SK-MEL-5 (cell line): Measurements from ENCODE around the gene HELZ2. TPM values are rescaled to one million over a fixed set of nuclear protein-coding genes. Genes with fewer than 3 reads are reported as not detected.
"Not testable (repeated sequence)": the region's sequence is repeated elsewhere in the genome, so short reads cannot be mapped to it uniquely, and the experiment has no call there.

Source experiments
- DNase-seq: peaks from one replicate; pipeline ENCODE4 v3.0.0-alpha.2; 2016; ENCODE audit warnings: low read depth, low spot score
- in situ Hi-C: cut with HindIII; loops from 2 replicates; pipeline ENCODE4 v1.10.0; 2016; ENCODE audit warnings: low sequenced_read_pairs, high pct_unique_total_duplicates, low pct_unique_long_range_greater_than_20kb
- total RNA-seq: library from RNA; depleted of rRNA; stranded (reverse); fragments of >200 nt; shearing (Covaris generic); gene quantifications from 2 replicates; pipeline ENCODE4 v1.2.3, GENCODE V29; 2014

HELZ2 gene
- total RNA-seq, 1 experiment from 2014 or later = 21.7 TPM

DNA sequence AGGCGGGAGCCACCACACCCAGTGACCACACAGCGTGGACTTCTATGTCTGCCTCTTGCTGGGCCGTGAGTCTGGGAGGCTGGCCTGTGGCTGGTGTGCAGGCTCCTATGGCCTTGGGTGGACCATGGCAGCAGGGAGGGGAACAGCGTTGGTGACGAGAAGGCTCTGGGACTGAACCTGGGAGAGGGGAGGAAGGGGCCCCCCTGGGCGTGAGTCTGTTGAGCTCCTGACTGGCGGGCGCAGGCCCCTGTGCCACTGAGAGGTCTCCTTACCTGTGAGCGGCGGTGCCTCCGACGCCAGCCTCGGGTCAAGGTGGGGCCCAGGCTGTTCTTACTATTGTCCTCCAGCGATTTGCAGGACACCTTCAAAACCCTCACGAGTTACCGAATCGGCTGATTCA, 12.8 kb upstream of the HELZ2 start:
- in situ Hi-C loops = no loop called here
- no peak for DNase-seq

DNA sequence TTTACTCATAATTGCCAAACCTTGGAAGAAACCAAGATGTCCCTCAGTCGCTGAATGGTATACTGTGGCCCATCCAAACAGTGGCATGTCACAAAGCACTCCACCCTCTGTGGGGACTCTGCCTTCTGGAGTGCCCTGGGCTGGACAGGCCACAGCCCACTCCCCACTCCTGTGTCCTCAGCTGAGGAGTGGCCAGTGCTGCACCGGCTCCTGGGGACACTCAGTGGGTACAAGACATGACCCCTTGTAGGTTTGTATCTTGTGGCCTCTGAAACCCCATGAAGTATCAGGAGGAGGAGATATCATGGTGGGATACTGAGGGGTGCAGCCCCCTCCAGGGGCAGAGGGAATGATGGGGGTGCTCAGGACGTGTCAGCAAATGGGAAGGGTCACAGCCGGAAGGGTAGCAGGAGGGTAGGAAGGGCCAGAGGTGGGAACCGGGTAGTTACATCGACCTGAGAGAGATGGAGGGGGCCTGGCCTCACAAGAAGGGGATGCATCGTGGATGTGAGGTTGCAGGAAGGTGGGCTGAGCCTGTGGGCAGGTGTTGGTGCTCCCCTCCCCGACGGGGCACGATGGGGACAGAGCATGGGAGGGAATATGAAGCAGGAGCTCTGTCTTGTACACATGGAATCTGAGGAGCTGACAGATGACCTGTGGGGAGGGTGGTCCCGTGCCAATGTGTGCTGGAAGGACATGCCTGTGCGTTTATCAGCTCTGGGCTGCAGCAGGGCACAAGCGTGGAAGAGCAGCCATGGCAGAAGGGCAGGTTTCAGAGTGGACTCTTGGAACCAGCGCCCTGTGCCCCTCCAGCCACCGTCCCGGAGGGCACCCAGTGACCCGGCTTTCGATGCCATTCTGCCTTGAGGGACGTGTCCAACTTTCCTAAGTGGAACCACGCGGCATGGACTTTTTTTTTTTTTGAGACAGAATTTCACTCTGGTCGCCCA, 11.9 kb upstream of the HELZ2 start:
- no peak for DNase-seq
- in situ Hi-C loops = no loop called here

DNA sequence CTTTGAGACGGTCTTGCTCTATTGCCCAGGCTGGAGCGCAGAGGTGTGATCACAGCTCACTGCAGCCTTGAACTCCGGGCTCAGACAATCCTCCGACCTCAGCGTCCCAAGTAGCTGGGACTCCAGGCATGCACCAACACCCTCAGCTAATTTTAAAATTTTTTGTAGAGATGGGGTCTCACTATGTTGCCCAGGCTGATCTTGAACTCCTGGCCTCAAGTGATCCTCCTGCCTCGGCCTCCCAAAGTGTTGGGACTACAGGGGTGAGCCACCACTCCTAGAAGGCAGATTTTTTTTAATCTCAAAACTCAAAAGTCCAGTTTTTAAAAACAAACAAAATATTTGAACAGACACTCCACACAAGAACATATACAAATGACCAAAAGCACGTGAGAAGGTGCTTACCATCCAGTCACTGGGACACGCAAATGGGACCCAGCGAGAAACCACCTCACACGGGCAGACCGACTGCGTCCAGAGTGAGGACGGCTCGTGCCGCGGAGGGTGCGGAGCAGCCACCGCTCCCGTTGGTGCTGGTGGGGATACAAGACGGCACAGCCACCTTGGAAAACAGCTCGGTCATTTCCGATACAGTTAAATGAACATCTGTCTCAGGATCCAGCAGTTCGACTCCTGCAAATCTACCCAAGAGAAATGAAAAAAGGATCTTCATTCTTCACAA, 8.5 kb upstream of the HELZ2 start:
- in situ Hi-C loops = no loop called here
- no peak for DNase-seq

DNA sequence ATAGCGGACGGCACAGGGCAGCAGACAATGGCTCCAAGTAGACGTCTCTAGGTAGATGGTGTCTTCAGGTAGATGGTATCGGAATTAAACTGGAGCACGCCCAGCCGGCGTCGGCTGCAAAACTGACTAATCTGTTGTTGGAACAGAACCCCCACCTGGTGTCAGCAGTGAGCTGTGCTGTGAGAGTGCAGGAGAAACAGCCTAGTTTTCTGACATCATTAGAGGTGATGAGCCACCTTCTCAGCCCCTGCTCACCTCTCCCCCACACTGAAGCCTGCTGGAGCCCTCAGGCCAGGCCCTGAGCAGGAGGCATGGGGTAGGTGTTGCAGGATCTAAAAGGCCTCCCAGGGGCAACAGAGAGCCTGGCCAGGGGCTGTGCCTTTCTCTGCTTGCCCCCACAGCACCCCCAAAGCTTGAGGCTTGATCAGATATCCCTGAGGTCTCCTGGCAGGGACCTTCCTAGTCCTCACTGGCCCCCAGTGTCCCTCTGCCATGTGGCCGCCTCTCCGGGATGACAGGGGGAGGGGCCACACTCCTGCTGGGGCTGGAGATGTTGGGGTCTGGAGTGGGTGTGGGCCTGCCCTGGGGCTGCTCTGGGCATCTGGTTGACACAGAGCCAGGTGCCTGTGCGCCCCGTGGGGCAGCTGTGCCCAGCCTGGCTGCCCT, 6.9 kb upstream of the HELZ2 start:
- peak; percentile 49 for DNase-seq
- in situ Hi-C loops = no loop called here

DNA sequence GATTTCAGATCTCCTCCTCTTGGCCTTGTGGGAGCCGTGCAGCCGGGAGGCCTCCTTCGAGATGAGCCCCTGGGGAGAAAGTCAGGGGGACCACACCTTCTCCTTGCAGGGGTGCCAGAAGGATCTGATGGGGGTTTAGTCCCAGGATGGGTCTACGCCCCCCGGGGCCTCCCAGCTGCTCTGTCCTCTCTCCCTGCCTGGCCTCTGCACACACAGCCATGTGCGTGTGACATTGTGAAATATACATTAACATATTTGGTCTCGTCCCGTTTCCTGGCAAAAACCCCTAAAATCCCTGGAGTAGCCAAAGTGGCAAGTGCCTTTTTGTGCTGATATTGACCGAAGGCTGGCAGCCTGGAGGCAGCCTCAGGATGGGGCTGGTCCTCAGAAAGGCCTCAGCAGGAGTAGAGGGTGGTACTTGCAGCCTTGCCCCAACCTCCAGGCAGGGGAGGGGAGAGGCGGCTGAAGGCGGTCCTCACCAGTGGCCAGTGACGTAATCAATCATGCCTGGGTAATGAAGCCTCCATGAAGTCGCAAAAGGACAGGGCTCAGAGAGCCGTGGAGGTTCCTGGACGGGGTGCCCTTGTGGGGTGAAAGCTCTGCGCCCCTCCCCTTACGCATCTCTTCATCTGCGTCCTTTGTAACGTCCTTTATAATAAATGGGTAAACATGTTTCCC, 5.1 kb upstream of the HELZ2 start:
- in situ Hi-C loops = no loop called here
- no peak for DNase-seq

DNA sequence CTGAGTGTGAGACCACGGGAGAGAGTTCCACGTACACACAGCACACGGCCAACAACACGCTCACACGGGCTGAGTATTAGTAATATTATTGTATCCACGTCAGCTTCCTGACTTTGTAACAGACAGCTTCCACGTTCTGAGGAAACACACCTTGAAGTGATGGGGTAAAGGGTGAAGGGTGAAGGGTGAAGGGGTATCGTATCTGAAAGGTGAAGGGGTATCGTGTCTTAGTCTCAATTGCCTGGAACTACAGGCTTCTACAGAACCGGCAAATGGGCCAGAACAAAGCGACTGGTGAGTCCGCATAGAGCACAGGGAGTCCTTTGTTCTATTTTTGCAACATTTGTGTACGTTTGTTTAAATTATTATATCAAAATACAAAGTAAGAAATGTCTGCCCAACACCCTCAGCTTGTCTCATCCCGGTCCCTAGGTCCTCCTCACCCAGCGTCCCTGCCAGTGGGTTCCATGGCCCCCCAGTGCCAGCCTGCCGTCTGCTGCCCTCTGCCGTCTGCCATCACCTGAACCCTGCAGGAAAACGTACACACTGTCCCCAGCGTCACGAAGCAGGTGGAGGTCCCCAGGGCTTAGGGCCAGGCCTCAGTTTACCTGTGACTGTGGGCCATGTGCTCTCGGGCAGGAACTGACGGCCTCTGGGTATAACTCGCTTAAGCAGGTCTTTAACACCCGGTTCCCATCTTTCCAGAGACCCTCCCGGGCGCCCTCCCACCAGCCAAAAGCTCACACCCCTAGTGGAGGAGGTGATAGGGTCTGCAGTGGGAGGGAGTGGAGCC, 4.4 kb upstream of the HELZ2 start:
- no peak for DNase-seq
- in situ Hi-C loops = no loop called here

DNA sequence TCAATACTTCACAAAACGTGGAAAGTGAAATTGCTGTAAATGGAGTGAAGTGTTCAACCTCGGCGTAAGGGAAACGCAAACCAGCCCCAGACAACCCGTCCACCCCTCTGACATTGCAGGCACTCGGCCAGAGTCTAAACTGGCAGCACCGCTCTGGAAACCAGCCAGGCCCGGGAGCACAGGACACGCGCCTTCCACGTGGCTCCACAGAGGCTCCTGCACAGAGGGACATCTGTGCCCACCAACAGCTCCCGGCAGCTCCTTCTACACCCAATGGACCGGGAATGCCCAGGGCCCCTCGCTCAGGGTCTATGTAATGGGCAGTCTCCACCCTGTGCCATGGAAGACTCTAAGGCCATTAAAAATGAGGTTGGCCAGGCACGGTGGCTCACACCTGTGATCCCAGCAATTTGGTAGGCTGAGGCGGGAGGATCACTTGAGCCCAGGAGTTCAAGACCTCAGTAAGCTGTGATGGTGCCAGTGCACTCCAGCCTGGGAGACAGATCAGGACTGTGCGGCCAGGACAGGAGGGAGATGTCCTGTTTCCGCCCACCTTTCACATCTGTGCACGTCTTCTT, 3.4 kb upstream of the HELZ2 start:
- in situ Hi-C loops = no loop called here
- DNase-seq = peak; percentile 86

DNA sequence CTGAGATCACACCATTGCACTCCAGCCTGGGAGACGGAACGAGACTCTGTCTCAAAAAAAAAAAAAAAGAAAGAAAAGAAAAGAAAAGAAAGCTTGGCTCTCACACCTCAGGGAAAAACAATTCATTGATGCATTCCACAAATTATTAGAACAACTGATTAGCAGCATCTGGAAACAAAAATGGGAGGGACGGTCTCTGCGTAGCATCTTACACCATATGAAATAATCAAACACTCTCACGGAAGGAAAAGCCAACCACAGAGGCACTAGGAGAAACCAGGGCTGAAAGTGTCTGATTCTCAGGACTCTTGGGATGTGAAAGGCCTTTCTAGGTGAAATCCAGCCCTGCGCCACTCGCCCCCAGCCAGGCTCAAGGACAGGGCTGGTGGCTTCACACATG, 2.3 kb upstream of the HELZ2 start:
- in situ Hi-C loops = no loop called here
- DNase-seq = no peak

DNA sequence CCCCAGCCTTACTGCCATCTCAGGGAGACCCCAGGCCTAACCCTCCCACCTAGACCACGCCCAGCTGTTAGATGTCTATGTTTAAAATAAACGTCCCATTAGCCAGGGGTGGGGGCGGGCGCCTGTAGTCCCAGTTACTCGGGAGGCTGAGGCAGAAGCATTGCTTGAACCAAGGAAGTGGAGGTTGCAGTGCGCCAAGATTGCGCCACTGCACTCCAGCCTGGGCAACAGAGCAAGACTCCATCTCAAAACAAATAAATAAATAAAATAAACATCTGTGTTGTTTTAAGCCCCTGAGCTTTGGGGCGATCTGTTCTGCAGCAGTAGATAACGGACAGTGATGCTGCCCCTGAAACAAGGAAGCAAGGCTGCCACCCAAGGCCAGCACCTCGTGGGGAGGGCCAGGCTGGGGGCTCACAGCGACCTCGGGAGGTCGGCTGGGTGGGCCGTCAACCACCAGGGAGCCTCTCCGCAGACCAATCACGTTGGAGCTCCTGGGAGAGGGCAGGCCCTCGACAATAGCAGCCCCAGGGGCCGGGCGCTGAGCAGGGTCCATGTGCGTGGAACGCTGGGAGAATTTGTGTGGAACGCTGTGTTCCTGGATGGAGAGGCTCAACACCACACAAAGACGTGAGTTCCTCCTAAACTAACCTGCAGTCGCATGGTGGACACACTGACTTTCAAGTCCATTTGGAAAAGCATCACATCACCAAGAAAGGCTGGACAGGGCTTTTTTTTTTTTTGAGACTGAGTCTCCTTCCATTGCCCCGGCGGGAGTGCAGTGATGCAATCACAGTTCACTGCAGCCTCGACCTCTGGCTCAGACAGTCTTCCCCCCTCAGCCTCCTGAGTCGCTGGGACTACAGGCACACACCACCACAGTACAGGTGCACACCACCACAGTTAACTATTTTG, 1.0 kb upstream of the HELZ2 start:
- in situ Hi-C loops = no loop called here
- DNase-seq = no peak

DNA sequence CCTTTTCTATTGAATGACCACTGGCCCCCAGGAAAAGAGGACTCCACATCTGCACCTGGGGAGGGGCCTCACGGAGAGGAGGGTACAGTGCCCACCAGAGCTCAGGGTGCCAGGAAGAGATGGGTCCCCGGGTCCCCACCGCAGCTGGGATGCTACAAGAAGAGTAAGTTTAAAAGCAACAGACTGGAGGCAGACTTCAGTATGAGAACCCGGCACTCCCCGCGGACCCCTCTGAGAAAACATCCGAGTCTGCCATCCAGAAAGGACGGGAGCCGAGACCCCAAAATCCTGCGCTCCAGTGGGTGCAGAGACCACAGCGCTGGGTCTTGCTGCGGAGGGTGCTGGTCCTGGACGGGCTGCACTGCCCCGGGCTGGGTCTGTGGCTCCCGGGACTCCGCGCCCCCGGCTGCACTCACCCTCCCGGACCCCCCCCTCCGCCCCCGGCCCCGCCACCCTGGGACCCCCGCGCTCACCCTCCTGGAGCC, 350 bp downstream of the HELZ2 start:
- in situ Hi-C loops = no loop called here
- DNase-seq = no peak

DNA sequence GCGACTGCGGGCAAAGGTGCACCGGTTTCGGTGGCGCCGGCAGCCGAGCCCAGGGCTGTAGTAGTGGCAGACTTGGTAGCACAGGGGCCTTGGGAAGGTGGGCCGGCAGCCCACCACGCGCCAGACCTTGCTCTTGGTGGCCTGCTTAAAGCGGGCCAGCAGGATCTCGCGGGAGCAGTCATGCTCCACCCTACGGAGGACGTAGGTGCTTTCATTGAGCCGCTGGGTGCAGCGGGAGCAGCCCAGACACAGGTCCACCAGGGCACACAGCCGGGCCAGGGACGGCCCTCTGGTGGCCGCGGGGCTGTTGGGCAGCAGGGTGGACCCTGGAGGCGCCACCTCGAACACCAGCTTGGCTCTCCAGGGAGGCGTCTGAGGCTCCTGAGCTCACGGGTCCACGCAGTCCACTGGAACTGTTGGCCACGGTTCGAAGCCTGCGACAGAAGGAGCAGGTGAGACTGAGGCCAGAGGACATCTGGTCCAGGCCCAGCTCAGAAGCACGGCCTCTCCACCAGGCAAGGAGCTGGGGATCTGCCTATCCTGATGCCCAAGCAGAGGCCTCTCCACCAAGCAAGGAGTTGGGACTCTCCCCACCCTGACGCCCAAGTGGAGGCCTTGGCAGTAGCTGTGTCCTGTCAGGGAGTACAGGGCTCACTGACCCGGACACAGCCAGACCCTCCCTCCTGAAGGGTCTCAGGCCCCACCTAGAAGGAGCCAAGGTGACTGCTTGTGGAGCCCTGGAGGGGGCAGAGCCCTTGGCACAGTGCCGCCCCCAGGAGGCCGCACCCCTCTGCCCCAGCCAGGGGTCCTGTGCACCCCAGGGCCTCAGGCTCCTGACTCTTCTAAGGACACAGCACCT, 1.0 kb downstream of the HELZ2 start:
- no peak for DNase-seq
- in situ Hi-C loops = no loop called here

DNA sequence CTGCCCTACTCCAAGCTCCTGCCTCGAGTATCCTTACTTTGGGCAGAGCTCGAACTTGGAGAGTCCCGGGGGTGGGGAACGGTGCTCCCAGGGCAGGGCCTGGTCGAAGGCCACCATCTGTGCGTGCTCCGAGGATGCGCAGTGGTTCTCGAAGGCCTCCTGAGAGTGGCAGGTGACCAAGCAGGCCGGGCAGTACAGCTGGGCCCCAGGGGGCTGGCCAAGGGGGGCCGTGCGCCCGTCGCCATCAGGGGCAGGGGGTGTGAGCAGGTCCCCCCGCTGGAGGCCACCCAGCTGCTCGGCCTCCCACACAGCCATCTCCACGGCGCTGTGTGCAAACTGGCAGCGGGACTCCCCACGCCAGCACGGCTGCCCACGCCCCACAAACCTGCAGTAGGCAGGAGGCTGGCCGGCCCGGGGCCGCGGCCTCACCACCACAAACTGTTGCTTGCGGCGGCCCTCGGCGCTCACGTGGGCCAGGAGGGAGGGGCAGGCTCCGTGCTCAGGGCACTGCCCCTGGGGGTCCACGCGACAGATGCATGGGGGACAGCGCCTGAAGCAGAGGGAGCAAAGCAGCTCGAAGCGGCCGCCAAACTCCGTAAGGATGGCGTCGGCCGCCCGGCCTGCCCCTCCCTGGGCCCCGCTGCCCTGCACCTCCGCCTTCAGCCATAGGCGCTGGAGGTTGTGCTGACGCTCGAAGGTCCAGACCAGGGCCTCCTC, 1.8 kb downstream of the HELZ2 start:
- no peak for DNase-seq

DNA sequence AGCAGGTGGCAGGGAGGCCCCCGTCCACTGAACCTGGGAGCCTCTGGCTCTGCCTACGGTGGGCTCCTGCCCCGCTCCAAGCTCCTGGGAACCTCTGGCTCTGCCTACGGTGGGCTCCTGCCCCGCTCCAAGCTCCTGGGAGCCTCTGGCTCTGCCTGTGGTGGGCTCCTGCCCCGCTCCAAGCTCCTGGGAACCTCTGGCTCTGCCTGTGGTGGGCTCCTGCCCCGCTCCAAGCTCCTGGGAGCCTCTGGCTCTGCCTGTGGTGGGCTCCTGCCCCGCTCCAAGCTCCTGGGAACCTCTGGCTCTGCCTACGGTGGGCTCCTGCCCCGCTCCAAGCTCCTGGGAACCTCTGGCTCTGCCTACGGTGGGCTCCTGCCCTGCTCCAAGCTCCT, 3.0 kb downstream of the HELZ2 start:
- in situ Hi-C loops, DNase-seq: not testable (repeated sequence)

More for the DNA sequence above, 1.8 kb downstream of the HELZ2 start:
- in situ Hi-C loops = no loop called here

DNA sequence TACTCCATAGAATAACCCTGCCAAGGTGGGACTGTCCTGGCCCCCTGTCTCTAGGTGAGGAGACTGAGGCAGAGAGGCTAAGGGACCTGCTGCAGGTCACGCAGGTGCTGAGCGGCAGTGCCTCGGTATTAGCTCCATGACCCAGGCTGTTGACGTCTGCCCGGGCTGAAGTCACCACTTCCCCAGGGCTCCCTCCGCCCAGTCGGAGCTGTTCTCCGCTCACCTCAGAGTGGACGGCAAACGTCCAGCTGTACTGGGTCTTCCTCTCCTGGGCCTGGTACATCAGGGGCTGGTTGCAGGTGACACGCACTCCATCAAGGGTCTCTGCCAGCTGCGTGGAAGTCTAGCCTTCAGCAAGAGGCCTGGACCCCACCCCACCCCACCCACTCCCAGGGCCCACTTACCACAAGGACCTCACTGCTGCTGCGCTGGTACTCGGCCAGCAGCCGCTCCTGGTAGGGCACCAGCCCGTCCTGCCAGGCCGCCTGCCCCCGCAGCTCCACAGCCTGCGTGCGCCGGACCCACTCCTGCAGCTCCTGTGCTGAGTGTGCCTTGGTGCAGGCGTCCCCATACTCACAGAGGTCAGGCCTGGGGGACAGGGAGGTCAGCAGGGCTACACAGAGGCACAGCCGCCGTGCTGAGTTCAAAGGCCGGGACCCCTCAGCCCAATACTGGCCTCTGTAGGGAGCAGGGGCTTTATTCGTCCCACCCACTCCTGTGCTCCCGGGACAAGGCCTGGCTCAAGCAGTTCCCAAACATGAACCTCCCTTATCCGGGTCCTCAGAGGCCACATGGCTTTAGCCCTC, 3.6 kb downstream of the HELZ2 start:
- in situ Hi-C loops = no loop called here
- no peak for DNase-seq
